MM.1S (cell line): Measurements from ENCODE around the gene NDUFS2.

Experiments
- CTCF ChIP-seq: fragments of 300-600 bp; sonication (generic); IDR thresholded peaks from 2 replicates; pipeline ENCODE4 v1.5.1; 2016; ENCODE audit warnings: antibody characterized with exemption, low read length, mixed read lengths
- EZH2phosphoT487 ChIP-seq: fragments of 300-600 bp; sonication (generic); IDR thresholded peaks from 2 replicates; pipeline ENCODE4 v1.6.1; 2018; ENCODE audit warnings: antibody characterized with exemption, low read length

GRCh38 chr1:161159913-161160243, 42.3 kb upstream of the NDUFS2 start:
- no peak for TF ChIP-seq CTCF
- TF ChIP-seq EZH2phosphoT487, result no peak
